GM18502 (cell line): ENCODE data around the gene GRK5.

Source experiments
- ATAC-seq: cut with Tn5 transposase; IDR thresholded peaks from one replicate; pipeline ENCODE4 v1.9.1; 2021; ENCODE audit warnings: mild to moderate bottlenecking; ENCODE audit not compliant: unreplicated experiment, poor library complexity

GRK5 gene

DNA sequence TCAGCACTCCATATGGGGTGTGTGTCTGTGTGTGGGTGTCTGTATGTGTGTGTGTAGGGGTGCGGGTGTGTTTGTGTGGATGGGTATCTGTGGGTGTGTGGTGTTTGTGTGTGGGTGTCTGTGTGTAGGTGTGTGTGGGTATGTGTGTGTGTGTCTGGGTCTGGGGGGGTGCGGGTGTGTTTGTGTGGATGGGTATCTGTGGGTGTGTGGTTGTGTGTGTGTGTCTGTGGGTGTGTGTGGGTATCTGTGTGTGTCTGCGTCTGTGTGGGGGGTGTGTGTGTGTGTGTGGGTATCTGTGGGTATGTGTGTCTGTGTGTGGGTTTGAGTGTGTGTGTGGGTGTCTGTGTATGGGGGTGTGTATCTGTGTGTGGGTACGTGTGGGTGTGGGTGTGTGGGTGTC is 186.5 kb downstream of the GRK5 start:
- no peak for ATAC-seq

DNA sequence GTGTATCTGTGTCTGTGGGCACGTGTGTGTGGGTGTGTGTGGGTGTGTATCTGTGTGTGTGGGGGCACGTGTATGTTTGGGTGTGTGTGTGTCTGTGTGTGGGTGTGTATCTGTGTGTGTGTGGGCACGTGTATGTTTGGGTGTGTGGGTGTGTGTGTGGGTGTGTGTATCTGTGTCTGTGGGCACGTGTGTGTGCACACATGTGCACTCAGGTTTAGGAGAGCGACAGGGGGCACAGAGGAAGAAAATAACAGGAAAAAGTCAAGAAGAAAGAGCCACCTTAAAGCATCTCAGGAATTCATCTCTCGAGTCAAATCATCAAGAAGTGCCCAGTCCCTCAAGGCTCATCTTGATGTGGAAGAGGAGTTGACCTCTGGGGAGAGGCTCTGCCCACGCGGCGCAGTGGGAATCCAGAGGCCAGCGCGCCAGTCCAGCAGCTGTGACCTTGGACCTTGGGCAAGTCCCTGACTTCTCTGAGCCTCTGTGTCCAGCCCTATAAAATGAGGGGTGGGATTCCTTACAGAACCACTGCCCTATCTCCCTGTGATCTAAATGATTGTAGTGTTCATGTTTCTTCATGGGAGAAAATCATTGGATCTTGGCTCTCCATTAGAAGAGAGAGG is 187.4 kb downstream of the GRK5 start:
- no peak for ATAC-seq

DNA sequence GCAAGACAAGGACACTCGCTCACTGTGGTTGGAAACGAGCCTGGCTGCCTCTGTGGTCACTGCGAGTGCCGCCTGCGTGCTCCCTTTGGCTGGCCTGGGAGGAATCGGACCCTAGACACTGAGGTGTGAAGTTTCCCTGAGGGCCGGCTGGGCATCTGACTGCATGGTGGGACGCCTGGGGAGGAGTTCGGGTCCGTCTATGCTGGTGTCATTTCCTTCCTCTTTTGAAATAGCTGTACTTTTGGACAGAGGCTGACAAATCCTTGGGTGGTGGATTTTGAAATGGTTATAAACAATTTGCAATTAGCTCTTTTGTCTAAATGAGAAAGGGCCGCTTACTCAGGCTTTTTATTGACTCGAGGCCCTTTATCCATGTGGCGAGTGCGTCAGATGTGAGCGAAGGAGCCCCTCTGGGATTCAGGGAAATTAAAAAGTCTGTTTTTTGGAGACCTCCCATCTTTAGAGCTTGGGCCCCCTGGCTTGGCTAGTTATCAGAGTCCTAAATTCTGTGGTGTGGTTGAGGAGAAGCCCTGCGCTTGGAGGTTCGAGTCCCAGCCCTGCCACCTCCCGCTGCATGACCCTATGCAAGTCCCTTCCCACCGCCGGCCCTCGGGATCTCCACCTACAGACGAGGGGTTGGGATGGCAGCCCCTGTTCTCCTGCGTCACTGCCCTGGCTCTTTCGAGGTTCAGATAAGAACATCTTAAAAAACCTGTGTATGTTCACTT is 188.1 kb downstream of the GRK5 start:
- ATAC-seq: no peak

DNA sequence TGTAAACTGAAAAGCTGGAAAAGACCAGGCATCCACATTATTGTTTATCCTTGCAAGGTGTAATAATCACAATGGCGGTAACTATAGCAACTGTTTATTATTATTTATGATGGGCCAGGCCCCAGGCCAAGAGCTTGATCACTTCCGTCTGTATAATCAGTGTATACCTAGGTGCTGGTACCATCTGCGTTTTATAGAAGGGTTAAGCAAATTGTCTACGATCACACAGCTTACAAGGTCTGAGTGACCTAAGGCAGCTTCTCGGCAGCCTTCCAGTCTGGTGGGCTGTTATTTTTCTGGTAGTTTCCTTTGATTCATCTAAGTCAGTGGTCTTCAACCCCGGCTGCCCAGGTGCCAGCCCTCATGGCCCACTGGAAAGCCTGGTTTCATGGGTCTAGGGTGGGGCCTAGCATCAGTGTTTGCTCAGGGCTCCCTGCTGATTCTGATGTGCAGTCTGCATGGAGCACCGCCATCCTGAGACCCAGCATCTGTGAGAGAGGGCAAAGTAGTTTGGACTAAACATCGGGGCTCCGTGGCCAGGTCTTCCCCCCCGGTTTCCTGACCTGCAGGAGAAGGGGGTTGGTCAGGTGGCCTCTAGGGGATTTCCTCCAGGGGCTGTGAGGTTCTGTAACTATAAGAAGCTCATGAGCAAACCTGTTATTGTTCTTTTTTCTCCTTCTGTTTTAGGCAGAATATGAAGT is 188.8 kb downstream of the GRK5 start:
- no peak for ATAC-seq

DNA sequence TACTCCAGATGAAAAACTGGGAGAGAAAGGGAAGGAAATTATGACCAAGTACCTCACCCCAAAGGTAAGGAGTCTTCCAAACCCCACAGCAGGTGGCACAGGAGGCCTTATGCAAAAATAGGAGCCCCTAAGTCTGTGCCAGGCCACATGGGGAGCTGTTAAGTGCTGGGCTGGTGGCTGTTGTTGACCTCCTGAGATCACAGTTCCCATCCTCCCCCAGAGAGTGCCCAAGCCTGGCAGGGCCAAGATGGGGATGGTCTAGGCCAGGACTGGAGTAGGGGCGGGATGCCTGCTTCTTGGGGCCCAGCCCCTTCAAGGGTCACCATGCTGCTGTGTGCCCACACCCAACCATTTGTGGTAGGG is 189.3 kb downstream of the GRK5 start:
- no peak for ATAC-seq

DNA sequence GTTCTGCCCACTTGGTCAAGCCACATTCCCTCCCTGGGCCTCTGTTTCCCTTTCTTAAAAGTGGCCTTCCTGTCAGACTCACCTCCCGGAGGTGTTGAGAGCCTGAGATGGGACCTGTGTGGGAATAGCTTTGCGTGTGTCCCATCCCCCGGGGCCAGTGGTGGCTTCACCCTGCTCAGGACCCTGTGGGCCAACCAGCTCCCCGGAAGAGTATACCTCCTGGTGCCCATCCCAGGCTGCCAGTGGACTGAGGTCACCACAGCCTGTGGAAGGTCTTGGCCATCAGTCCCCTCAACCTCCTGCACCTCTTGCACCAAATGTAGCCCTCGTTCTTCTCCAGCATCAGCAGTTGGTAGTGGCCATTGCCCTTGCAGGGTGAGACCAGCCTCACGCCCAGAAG is 190.0 kb downstream of the GRK5 start:
- no peak for ATAC-seq

DNA sequence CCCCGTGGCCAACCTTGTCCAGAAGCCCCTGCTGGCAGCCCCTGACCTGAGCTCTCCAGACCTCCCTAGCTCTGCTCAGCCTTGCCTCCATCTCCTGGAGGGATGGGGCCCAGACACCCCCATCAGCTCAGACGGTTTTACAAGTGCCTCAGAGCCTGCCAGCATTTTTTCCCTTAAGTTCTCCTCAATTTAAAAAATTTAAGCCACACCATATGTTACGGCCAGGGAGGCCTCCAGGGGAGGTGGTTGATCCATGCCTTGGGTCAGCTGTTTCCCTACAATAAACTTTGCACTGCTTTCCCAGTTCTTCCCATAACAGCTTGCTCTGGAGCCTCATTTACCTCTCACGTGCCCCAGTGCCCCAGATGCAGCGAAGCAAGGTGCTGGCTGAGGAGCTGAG is 191.6 kb downstream of the GRK5 start:
- no peak for ATAC-seq

DNA sequence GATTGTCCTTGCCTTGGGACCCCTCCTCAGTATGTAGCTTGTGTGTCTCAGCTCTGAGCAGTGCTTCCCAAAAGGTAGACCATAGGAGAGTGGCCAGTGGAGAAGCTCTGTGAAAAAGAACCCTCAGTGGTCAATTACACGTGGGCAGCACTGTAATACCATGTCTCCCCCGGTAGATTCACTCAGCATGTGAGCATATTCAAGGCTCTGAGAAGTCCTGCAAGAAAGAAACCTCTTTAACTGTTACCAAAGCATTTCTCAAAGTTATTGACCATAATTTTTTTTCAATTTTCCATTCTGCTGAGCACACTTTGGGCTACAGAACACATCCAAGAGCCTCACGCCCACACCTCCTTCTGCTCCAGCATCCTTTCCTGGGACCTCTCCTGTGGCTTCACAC is 192.1 kb downstream of the GRK5 start:
- no peak for ATAC-seq

DNA sequence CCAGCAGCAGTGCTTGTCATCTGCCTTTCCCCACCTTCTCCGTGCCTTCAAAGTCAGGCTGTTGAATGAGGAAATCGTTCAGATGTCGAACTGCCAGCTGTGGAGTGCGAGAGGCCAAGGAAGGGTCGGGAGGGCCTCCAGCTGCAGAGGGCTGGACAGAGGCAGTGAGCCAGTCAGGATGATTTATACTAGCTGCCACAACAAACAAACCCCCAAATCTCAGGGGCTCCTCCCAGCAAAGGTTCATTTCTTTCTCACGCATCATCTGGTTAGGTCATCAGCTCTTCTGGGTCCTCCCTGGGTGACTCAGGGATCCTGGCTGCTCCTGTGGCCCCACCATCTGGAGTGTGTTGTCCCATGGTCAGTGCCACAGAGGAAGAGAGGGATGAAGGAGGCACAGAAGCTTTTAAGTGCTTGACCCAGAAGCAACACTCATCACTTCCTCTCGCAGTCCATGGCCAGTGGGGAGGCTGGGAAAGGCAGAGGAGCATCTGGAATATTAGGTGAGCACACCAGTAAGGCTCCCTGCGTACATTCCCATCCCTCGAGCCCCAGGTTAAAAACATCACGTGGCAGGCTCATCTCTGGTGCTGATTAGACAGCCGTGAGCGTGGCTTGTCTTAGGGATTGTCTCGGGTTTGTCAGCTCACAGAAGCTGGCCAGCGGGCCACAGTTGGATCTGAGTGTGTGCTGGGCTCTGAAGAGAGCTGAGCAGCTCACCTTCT is 194.5 kb downstream of the GRK5 start:
- ATAC-seq: no peak

DNA sequence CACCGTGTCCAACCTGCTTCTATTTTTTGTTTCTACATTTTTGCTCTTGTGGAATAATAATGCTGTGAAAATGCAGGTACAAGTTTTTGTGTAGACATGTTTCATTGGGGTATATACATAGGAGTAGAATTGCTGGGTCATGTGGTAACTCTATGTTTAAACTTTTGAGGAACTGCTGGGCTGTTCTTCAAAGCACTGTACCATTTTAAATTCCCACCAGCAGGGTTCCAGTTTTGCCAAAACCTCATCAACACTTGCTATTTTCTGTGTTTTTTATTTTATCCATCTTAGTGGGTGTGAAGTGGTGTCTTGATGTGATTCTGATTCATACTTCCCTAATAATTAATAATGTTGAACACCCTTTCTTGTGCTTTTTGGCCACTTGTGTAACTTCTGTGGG is 196.6 kb downstream of the GRK5 start:
- no peak for ATAC-seq

DNA sequence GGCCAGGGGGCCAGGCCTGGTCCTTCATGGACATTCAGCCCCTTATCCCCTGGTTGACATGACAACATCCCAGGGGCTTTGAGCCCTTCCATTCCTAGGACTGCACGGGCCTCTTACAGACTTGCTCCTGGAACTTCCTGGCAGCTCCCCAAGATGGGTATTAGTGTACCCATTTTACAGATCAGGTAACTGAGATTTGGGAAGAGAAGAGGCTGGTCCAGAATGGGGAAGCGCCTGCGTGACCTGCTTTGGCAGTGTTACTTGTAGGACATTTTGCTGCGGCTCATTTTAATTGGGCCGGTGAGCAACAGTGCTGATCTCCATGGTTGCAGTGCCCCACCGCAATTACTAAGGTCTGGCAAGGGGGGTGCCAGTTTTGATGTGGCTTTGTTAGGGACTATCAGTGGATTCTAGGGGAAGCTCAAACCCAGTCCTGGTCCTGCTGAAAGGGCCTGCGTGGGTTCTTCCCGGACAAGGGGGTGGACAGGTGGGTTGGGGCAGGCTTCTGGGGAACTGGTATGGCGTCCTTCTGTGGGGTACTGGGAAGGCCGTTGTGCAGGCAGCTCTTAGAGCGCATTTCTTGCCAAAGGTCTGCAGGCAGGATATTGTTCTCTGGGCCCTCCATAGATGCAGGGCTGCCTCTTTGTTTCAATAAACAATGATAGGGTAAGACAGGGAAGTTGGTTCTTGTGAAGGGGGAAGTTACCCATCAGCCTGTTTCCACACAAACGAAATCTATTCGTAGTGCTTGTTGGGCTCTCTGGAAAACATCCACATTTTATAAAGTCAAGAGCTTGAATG is 197.5 kb downstream of the GRK5 start:
- no peak for ATAC-seq

DNA sequence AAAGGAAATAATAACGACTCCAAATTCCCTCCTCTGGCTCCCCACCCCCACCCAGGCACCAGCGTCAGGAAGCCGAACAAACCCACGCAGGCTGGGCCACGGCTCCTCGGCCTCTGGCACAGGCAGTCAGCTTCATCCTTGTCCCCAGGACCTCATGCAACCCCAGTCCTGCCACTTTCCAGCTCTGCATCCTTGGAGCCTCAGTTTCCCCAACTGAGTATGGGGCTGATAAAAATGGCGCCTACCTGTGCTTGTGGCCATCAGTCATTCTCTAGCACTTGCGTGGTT is 198.1 kb downstream of the GRK5 start:
- no peak for ATAC-seq

DNA sequence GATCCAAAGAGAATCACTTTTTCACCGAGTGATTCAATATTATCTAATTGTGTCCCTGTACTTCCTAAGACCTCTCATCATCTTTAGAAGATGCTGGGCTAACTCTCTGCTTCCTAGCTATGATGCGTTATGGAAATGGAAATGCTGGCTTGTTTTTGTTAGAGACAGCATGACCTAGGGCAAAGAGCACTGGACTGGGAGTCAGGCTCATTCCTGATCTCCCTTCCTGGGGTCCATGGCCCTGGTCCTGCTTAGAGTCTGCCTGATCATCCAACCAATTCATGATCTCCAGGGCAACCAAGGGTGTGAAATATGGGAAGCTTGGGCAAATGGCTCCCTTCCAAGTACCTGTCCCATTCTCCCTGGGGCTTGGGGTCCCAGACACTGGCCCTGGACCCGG is 198.8 kb downstream of the GRK5 start:
- no peak for ATAC-seq

DNA sequence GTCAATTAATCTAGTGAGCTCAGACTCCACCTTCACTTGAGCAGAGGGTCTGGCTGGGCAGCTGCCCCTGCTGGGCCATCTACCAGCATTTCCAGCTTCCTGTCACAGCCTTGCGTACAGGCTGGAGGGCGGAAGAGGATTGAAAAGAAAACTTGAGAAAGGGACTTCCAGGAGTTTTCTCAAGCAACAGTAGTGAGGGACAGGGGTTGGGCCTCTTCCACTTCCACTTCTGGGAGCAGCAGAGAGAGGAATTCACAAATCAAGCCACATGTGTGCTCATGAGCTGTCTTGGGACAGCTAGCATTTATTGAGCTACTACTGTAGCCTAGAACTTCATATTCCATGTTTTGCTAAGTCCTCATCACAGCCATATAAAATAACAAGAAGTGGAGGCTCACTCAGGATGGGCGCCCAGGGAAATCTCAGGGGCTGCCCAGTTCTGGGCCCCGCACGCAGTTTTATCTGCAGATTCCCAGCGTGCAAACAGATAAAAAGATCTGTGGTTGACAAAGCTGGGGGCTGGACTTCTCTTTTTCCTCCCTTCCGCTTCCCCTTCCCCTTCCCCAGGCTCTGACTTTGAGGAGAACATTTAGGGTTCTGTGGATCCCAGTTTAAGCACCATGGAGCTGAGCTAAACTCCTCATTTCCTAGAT is 199.4 kb downstream of the GRK5 start:
- ATAC-seq: no peak

DNA sequence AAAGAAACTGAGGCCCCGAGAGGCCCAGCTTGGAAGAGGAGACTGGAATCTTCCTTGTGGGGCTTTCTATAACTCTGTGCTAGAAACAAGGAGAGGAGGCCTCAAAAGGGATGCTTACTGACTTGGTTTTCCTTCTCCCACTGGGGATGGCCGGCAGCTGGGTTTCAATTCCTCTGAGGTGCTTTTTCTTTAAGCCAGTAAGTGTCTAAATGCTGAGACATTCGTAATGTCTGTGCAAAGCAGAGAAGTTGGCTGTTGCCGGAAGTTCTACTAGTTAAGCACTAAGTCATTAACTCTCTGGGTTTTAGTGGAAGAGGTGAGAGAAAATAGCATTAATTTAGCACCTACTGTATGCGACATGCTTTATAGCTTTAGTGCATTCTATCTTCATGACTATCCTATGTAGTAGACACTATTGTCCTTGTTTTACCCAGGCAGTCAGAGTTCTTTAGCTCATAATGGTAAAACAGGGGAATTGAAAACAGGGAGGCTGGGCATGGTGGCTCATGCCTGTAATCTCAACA is 199.9 kb downstream of the GRK5 start:
- ATAC-seq: no peak

DNA sequence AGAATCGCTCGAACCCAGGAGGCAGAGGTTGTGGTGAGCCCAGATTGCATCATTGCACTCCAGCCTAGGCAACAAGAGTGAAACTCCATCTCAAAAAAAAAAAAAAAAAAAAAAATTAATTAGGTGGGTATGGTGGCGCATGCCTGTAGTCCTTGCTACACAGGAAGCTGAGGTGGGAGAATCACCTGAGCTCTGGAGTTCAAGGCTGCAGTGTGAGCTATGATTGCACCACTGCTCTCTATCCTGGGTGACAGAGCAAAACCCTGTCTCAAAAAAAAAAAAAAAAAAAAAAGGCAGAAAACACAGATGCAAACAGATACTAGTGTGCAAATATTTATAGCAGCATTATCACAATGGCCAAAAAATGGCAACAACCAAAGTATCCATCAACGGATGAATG is 200.7 kb downstream of the GRK5 start:
- no peak for ATAC-seq

DNA sequence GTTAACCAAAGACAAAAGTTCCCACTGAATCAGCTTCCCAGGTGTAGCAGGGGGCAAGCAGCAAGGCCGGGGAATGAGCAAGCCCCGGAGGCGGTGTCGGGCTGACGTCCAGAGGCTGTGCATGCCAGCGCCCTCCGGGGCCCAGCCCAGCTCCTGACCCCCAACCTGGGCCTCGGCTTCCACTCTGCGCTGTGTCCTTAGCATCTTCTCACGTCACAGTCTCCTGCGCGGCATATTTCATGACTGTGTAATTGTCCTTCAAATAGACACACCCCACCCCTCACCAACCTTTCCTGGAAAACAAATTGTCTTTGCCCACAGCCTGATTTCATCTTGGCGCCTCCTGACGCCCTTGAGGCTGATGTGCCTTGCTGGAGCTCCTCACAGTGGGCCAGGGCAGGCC is 201.6 kb downstream of the GRK5 start:
- ATAC-seq: no peak

DNA sequence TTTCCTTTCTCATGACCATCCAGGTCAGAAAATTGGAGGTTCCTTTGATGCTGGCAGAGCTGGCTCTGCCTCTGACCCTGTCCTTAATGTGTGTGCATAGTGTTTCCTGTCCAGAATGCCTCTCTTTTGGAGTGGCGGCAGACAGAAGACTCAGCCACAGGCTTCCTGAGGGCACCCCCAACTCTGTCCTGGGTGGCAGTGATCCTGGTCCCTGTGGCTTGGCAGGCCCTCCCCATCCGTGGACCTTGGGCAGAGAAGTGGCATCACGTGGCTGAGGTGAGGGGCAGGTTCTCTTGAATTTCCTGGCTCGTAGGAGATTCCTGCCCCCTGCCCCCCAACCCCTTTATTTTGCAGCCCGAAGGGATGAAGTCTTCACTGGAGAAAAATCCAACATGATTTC is 202.0 kb downstream of the GRK5 start:
- no peak for ATAC-seq

DNA sequence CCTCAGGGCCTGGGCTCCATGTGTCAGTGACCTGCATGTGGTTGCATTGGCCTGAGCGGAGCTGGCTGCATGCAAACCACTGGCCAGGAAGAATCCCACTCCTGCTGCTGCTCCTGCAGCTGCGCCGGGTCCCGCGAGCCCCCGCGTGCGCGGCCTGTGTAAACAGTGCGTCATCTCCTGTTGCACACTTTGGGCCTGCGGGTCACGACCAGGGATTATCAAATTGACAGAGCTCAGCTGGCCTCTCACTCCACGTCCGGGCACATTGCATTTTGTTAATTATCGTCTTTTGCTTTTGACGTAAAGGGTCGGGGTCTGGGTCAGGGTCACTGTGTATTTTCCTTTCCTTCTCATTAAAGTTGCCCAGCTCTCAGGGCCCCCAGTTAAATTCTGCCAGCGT is 202.5 kb downstream of the GRK5 start:
- no peak for ATAC-seq
